ES-I3 (cell line): Measurements from ENCODE around the gene TMEM109.

ENCODE experiments used
- H3K36me3 ChIP-seq: 2 replicates; pipeline ENCODE4 v1.6.1; 2013; ENCODE audit warnings: mild to moderate bottlenecking, low read length, control low read depth, moderate library complexity; ENCODE audit not compliant: insufficient read depth
- H3K4me1 ChIP-seq: 2 replicates; pipeline ENCODE4 v1.6.1; 2013; ENCODE audit warnings: mild to moderate bottlenecking, control low read depth, low read length; ENCODE audit not compliant: insufficient read depth
- H3K9ac ChIP-seq: 2 replicates; pipeline ENCODE4 v1.6.1; 2013; ENCODE audit warnings: low read depth, mild to moderate bottlenecking, low read length, moderate library complexity
- H3K9me3 ChIP-seq: 2 replicates; pipeline ENCODE4 v1.6.1; 2013; ENCODE audit warnings: mild to moderate bottlenecking, low read length, moderate library complexity; ENCODE audit not compliant: control insufficient read depth, insufficient read depth

The TMEM109 gene

DNA sequence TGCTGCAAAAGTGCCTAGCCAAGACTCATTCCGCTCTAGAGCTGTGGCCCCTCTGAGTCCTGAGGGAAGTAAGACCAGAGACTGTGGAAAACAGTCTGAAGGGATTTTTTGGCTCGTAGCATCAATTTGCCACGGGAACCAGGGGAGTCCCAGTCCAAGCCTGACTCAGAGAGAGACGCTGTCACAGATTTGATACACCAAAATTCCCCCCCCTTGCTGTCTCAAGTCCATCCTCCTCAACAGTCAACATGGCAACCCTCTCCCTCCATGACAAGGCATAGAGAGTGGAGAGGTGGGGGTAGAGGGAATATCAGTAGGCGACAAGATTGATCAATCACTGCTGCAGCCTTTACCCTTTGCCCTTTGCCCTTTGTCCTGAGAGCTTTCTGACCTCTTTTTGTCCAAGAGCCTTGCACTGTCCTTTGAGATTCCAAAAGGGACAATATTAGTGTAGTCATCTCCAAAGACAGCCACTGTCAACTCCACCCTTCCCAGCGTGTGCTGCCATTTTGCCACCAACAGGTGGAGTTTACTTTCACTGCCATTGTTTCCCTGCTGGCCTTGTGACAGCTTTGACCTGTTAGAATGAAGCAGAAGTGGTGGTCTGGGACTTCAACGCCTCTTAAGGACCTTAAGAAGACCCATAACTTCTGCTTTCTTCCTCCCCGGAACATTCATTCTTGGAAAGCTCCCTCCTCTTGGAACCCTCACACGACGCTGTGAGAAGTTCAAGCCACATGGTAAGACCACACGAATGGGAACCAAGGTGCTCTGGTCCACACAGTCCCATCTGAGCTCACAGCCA is 30.7 kb downstream of the TMEM109 start:
- Histone ChIP-seq H3K9me3 (no peaks in the 10 kb centered on the region), H3K4me1 (peaks cover 9% of the 10 kb centered on the region; the same call in 1 of the 2 replicates), H3K36me3 (no peaks in the 10 kb centered on the region), H3K9ac (no peak overlapping the region)

DNA sequence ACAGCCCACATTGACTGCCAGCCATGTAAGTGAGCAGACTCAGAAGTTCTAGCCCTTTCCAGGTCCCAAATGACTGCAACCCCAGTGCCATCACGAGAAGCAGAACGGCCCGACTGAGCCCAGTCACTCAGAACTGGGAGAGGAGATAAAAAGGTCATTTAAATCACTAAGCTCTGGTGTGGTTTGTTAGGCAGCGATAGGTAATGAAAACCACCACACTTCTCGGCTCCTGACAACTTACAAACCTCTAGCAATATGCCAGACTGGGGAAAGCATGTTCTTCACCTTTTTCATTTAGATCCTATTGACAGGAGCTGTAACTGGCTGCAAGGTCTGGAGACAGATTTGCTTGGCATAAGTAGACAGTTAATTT is 31.3 kb downstream of the TMEM109 start:
- H3K9ac ChIP-seq: no peak overlapping the region
- peaks cover 11% of the 10 kb centered on the region; the same call in 1 of the 2 replicates for H3K4me1 ChIP-seq
- H3K36me3 ChIP-seq: no peaks in the 10 kb centered on the region
- no peaks in the 10 kb centered on the region for H3K9me3 ChIP-seq

DNA sequence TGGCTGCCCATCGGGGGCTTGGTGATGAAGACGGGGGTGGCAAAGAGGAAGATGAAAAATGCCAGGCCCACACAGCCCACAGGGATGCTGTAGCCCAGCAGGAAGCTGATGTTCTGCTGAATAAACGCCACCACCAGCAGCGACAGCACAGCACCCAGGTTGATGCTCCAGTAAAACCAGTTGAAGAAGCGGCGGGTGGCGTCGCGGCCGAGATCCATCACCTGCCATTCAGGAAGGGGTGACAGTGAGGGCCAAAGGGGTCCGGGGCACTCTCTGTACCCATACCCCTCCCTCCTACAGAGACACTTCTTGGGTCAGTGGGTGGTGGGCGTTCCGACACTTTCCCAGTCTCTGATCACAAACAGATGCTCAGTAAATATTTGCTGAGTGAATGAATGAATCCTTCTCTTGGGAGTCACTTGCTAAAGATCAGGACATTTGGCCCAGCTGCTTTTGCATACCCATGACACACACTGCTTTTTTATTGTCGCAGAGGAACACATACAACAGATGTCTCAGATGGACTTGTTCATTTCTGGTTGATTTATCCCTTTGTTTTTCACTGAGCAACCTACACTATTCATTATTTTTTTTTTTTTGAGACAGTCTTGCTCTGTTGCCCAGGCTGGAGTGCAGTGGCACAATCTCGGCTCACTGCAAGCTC is 32.8 kb downstream of the TMEM109 start:
- H3K4me1 ChIP-seq: peaks cover 11% of the 10 kb centered on the region; the same call in 1 of the 2 replicates
- H3K36me3 ChIP-seq: no peaks in the 10 kb centered on the region

DNA sequence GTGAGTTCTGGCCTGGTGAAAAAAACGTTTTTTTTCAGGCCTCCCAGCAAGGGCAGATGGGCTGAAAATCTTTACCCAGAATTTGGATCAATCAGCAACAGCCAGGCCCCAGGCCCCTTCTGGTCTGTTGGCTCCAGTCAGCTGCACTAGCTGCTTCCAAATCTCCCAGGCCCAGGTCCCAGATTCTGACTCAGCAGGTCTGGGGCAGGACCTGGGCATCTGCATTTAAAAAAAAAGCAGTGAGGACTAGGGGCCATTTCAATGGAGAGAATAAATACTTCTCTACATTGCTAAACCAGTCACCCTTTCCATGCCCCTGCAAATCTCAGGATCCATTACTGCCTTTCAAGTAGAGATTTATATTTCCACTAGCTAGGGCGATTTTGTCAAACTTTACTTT is 33.7 kb downstream of the TMEM109 start:
- no peaks in the 10 kb centered on the region for H3K9me3 ChIP-seq
- no peaks in the 10 kb centered on the region for H3K36me3 ChIP-seq
- H3K9ac ChIP-seq: no peak overlapping the region
- peaks cover 11% of the 10 kb centered on the region; the same call in 1 of the 2 replicates for H3K4me1 ChIP-seq

More for the DNA sequence above, 32.8 kb downstream of the TMEM109 start:
- Histone ChIP-seq H3K9ac (no peak overlapping the region), H3K9me3 (no peaks in the 10 kb centered on the region)

DNA sequence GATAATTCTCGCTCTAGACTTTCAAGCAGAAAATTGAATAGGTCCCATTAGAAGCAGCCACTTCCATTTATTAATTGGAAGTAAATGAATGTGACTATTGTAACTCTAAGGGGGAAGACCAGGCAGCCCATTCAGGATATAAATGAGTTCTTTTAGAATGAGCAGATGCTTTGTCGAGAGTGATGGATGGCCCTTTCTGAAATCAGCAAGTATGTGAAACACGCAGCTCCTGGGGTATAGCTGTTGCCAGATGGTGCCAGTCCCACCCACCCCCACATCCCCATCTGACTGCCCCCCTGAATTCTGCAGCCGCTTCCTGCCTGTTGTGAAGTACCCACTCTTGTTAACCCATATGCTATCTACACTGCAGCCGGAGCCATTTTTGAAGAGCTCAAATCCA is 34.3 kb downstream of the TMEM109 start:
- no peaks in the 10 kb centered on the region for H3K9me3 ChIP-seq
- H3K36me3 ChIP-seq: no peaks in the 10 kb centered on the region
- H3K4me1 ChIP-seq: peaks cover 11% of the 10 kb centered on the region; the same call in 1 of the 2 replicates
- H3K9ac ChIP-seq: no peak overlapping the region

DNA sequence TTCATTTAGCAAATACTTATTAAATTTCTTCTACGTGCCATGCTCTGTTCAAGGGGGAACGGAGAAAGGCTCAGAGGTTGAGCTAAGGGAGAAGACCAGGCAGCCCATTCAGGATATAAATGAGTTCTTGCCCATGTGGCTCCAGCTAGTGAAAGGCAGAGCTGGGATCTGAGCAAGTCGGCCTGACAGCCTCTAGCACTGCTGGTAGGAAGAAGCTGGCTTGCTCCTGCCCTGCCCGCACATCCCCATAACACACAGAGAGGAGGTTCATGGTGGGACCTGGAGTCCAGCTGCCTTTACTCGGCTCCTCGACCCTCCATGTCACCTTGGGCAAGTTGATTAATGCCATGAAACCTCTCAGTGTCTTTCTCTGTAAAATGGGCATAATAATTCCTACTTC is 36.1 kb downstream of the TMEM109 start:
- no peaks in the 10 kb centered on the region for H3K36me3 ChIP-seq
- H3K9me3 ChIP-seq: no peaks in the 10 kb centered on the region
- H3K9ac ChIP-seq: no peak overlapping the region
- H3K4me1 ChIP-seq: peaks cover 11% of the 10 kb centered on the region; the same call in 1 of the 2 replicates

DNA sequence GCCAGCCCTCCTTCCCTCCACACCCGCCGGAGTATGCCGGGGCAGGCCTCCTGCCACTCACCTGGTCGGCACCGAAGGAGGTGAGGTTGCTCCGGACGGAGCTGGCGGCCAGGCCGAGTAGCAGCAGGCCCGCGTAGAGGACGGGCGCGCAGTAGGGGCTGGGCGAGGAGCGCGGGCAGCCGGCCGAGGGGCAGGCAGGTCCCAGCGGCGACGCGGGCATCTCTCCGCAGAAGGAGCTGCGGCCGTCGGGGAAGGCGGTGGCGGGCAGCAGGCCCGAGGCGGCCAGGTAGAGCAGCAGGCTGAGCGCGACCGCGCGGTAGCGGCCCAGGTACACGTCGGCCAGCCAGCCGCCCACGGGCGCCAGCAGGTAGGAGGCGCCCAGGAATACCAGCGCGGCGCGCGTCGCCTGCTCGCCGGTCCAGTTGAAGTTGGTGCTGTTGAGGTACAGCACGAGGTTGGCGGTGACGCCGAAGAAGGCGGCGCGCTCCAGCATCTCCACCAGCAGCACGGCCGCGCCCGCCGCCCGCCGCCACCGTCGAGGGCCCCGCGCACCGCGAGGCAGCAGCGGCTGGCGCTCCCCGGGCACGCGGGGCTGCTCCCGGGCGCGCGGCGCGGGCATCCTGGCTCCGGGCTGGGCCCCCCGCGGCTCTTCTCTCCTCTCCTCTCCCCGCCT is 37.1 kb downstream of the TMEM109 start:
- H3K4me1 ChIP-seq: peaks cover 11% of the 10 kb centered on the region; the same call in 1 of the 2 replicates
- no peaks in the 10 kb centered on the region for H3K9me3 ChIP-seq
- peak overlapping the region; percentile 74 for H3K9ac ChIP-seq

DNA sequence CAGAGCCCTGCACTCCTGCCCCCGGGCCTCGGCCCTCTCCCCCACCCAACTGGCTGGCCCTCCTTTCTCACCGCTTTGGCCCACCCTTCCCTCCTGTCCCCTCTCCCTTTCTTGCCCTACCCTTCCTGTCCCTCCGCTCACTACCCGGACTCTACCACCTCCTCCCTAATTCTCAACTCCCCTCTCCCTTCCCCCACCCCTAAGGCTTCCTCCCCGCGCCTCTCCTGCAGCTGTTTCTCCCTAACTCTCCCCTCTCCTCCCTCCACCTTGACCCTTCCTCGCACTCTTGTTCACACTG is 37.6 kb downstream of the TMEM109 start:
- H3K4me1 ChIP-seq: peaks cover 11% of the 10 kb centered on the region; the same call in 1 of the 2 replicates

More for the DNA sequence above, 37.1 kb downstream of the TMEM109 start:
- H3K36me3 ChIP-seq: no peaks in the 10 kb centered on the region

DNA sequence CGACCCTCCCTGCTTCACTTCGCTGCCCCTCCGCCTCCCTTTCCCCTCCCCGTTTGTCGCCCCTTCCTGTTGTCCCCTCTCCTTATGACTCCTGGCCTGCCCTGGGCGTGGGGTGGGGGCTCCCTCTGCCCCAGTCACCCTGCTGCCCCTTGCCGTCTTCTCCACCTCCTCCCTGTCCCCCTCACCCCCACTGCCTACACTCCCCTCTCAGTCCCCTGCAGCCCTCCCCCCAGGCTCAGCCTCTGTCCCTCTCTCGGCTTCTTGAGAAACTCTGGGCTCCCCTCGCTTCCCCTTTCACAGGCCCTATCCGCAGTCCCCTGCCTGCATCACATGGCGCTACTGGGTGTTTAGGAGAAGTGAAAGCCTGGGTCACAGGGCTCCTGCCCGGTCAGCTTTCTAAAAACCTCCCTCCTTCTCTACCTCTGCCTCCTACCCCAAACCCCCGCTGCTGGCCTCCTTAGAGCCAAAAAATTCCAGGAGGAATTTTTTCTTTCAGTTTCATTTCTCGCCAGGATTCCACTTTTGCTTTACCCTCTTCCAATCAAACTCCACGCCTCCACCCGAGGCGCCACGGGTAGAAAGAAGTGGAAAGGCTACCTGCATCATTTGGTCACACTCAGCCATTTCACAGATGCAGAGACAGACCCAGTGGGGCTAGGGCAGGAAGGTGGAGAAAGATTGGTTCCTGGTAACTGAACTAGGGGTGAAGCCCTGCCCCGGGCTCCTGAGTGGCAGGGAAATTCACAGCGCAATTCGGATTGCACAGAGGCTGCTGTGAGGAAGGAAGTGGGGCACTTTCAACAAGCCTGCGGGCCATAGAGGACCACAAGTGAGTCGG is 38.2 kb downstream of the TMEM109 start, which contains the start of gene SLC15A3:
Gene SLC15A3, minus strand, starts transcription at position 273 of the 838 bp plus-strand sequence. CDS start 625 bp downstream, outside the sequence.
- peak within 1 kb of the TSS; percentile 74 for H3K9ac ChIP-seq

More for the DNA sequence above, 37.6 kb downstream of the TMEM109 start:
- H3K36me3 ChIP-seq: no peaks in the 10 kb centered on the region
- H3K9ac ChIP-seq: peak overlapping the region; percentile 74
- no peaks in the 10 kb centered on the region for H3K9me3 ChIP-seq

DNA sequence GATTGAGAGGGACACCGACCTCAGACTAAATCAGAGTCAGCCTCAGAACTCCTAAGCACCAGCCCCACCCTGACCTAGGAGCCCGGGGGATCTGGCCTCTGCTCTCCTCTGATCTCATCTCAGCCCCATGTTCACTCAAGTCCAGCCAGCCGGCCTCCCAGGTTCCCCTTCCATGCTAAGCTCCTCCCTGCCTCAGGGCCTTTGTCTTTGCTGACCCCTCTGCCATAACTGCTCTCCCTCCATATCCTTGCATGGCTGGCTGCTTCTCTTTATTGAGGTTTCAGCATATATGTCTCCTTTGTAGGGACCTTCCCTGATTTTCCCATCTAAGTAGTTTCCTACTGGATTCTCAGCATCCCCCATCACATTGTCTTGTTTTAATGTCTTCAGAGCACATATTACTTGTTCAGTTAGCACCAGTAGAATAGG is 38.8 kb downstream of the TMEM109 start:
- no peaks in the 10 kb centered on the region for H3K36me3 ChIP-seq
- peaks cover 8% of the 10 kb centered on the region; the same call in 1 of the 2 replicates for H3K4me1 ChIP-seq
- no peaks in the 10 kb centered on the region for H3K9me3 ChIP-seq
- H3K9ac ChIP-seq: peak overlapping the region; percentile 74

More for the DNA sequence above, 38.2 kb downstream of the TMEM109 start, which contains the start of gene SLC15A3:
- peaks cover 11% of the 10 kb centered on the region; the same call in 1 of the 2 replicates for H3K4me1 ChIP-seq
- no peaks in the 10 kb centered on the region for H3K9me3 ChIP-seq
- H3K36me3 ChIP-seq: no peaks in the 10 kb centered on the region

DNA sequence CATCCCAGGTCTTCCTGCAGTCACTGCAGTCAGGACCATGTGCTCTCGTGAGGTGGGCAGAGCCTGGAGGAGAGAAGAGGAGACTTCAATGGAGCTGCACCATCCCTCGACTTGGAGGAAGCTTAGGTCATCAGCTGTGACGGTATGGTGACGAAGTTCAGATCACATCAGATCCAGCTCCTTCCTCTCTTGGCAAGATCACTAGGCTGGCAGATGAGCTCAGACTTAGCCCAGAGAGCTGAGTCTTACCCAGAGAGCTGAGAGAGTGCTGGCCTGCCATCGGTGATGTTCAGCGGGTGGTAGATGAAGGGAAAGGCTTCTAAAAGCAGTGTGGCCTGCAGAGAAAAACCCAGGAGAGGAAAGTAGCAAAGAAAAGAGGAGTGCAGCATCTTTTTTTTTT is 39.8 kb downstream of the TMEM109 start:
- H3K36me3 ChIP-seq: no peaks in the 10 kb centered on the region
- H3K9ac ChIP-seq: no peak overlapping the region
- H3K4me1 ChIP-seq: peaks cover 4% of the 10 kb centered on the region; the same call in 1 of the 2 replicates
- H3K9me3 ChIP-seq: no peaks in the 10 kb centered on the region

DNA sequence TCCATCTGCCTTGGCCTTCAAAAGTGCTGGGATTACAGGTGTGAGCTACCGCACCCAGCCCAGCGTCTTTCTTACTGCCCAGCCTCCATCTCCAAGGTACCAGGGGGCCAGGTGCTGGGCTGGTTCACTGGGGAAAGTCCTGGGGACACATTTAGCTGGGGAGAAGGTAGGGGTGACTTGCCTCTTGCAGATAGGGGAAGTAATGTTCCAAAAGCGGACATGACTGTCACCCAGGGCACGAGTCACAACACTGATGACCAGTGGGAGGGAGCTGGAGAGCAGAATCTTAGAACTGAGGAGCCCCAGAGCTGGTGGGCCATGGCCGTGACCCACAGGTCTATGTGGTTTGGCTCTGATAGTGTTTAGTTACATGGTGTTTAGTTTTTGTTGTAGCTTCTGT is 40.5 kb downstream of the TMEM109 start:
- Histone ChIP-seq H3K4me1 (peaks cover 4% of the 10 kb centered on the region; the same call in 1 of the 2 replicates), H3K36me3 (no peaks in the 10 kb centered on the region), H3K9ac (no peak overlapping the region), H3K9me3 (no peaks in the 10 kb centered on the region)

DNA sequence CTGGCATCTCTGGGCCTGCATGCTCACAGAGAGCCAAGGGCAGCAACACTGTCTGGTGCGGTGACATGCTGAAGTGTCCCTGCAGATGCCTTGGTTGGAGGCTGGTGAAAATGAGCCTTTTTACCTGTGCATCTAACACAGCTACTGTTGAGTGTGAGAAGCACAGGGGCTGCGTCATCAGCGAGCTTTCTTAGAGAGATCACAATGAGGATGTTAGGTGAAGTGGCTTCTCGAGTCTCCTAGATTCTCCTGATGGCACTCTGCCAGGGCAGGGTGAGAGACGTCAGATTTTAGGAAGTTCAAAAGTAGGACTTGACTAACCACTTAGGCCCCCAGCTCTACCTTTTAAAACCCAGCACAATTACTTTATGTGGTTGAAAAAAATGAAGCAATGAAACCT is 41.6 kb downstream of the TMEM109 start:
- Histone ChIP-seq H3K36me3 (no peaks in the 10 kb centered on the region), H3K9me3 (no peaks in the 10 kb centered on the region; the same call in 1 of the 2 replicates), H3K9ac (no peak overlapping the region), H3K4me1 (no peaks in the 10 kb centered on the region)
